ENCODE data around the gene ZNF19. TPM values are rescaled to one million over a fixed set of nuclear protein-coding genes. Genes with fewer than 3 reads are reported as not detected.

Gene ZNF19
- total and polyA plus RNA-seq, 4 donors: 0.73 to 2.7 (median 1.9) TPM

- Histone ChIP-seq H3K4me1 (ENCODE audit: control insufficient read depth in 4 of 4, insufficient read depth in 4 of 4, low read length in 3 of 4) (no peaks in the 10 kb centered on the region), H3K36me3 (ENCODE audit: control insufficient read depth in 4 of 4, insufficient read depth in 3 of 4, low read depth in 1 of 4, low read length in 3 of 4) (no peaks in the 10 kb centered on the region), H3K9ac (ENCODE audit: low read depth in 1 of 2, low read length in 2 of 2) (no peak overlapping the region), H3K4me3 (ENCODE audit: low read depth in 1 of 3, low read length in 3 of 3) (no peak overlapping the region), H3K9me3 (ENCODE audit: control insufficient read depth in 4 of 4, low read length in 3 of 4) (peaks cover 0 to 4% (median 2%) of the 10 kb centered on the region in 4 donors), H3K27ac (ENCODE audit: low read depth in 1 of 2, low read length in 2 of 2) (no peak overlapping the region), H3K27me3 (ENCODE audit: control insufficient read depth in 4 of 4, insufficient read depth in 4 of 4, low read length in 3 of 4) (peaks cover 0 to 3% (median 2%) of the 10 kb centered on the region in 4 donors)
- WGBS: 91% methylated on average over 9 of the region's 9 CpGs
- DNase-seq (ENCODE audit: low spot score): no peak
- TF ChIP-seq GABPA (IDR thresholded peaks at IDR 0.05 in 1 of 2, conservative IDR thresholded peaks at IDR 0.05 in 1 of 2) (no peak), HNF4A (conservative IDR thresholded peaks at IDR 0.05) (no peak), REST (IDR thresholded peaks at IDR 0.05) (no peak), NR2F2 (IDR thresholded peaks at IDR 0.05) (no peak), FOXA2 (IDR thresholded peaks at IDR 0.05) (no peak), MAX (IDR thresholded peaks at IDR 0.05) (no peak), RXRA (IDR thresholded peaks at IDR 0.05) (no peak), CTCF (IDR thresholded peaks at IDR 0.05; ENCODE audit: low read depth, low read length, missing input control) (no peak), EGR1 (IDR thresholded peaks at IDR 0.05; ENCODE audit: low read depth in 2 of 2) (no peak), FOXA1 (IDR thresholded peaks at IDR 0.05) (no peak), RAD21 (IDR thresholded peaks at IDR 0.05) (no peak), TAF1 (conservative IDR thresholded peaks at IDR 0.05) (no peak), SP1 (IDR thresholded peaks at IDR 0.05) (no peak), JUND (IDR thresholded peaks at IDR 0.05) (no peak)
Observed at GRCh38 chr16:71431991-71432390, 57.1 kb downstream of the ZNF19 start.

GRCh38 chr16:71431176-71431575 is 57.9 kb downstream of the ZNF19 start:
- Histone ChIP-seq H3K4me3 (ENCODE audit: low read depth in 1 of 3, low read length in 3 of 3) (no peak overlapping the region), H3K36me3 (ENCODE audit: control insufficient read depth in 4 of 4, insufficient read depth in 3 of 4, low read depth in 1 of 4, low read length in 3 of 4) (no peaks in the 10 kb centered on the region), H3K9ac (ENCODE audit: low read depth in 1 of 2, low read length in 2 of 2) (no peak overlapping the region), H3K9me3 (ENCODE audit: control insufficient read depth in 4 of 4, low read length in 3 of 4) (peaks cover 1 to 4% (median 2%) of the 10 kb centered on the region in 4 donors), H3K4me1 (ENCODE audit: control insufficient read depth in 4 of 4, insufficient read depth in 4 of 4, low read length in 3 of 4) (no peaks in the 10 kb centered on the region), H3K27ac (ENCODE audit: low read depth in 1 of 2, low read length in 2 of 2) (no peak overlapping the region), H3K27me3 (ENCODE audit: control insufficient read depth in 4 of 4, insufficient read depth in 4 of 4, low read length in 3 of 4) (peaks cover 0 to 6% (median 4%) of the 10 kb centered on the region in 4 donors)
- WGBS: 85% methylated on average over 14 of the region's 14 CpGs
- DNase-seq (ENCODE audit: low spot score): no peak
- no peak for TF ChIP-seq EGR1 (IDR thresholded peaks at IDR 0.05; ENCODE audit: low read depth in 2 of 2)
- no peak for TF ChIP-seq SP1 (IDR thresholded peaks at IDR 0.05)
- no peak for TF ChIP-seq HNF4A (conservative IDR thresholded peaks at IDR 0.05)
- TF ChIP-seq JUND (IDR thresholded peaks at IDR 0.05): no peak

All from liver (tissue), 9 donors.